OCI-LY7 (cell line): ENCODE data around the gene CGA.

ENCODE experiments used
- CTCF ChIP-seq: fragments of 200-600 bp; sonication (generic); conservative IDR thresholded peaks from 2 replicates; pipeline ENCODE4 v1.5.1; 2014; ENCODE audit warnings: mild to moderate bottlenecking, antibody characterized with exemption, low read length, moderate library complexity, mixed read lengths
- EZH2phosphoT487 ChIP-seq: fragments of 200-600 bp; sonication (generic); IDR thresholded peaks from 2 replicates; pipeline ENCODE4 v1.6.1; 2018; ENCODE audit warnings: low read depth, borderline replicate concordance, mild to moderate bottlenecking, mixed run types, antibody characterized with exemption, low read length, moderate library complexity, mixed read lengths

GRCh38 chr6:87078983-87079616, 15.8 kb downstream of the CGA start:
- TF ChIP-seq CTCF (peak; percentile 94), EZH2phosphoT487 (no peak)
